B cell (primary cell): ENCODE results near the gene BCDIN3D.
"Not testable (repeated sequence)": the region's sequence is repeated elsewhere in the genome, so short reads cannot be mapped to it uniquely, and the experiment has no call there.

Source experiments
- CTCF ChIP-seq: fragments of 200-600 bp; IDR thresholded peaks from one replicate; pipeline ENCODE4 v1.8.0; 2022; ENCODE audit warnings: antibody characterized with exemption, mild to moderate bottlenecking
- EZH2 ChIP-seq: IDR thresholded peaks from 2 replicates; pipeline ENCODE4 v1.6.1; 2012; ENCODE audit warnings: borderline replicate concordance, low read depth, mild to moderate bottlenecking, moderate library complexity, low read length; ENCODE audit not compliant: insufficient read depth, poor library complexity, severe bottlenecking

GRCh38 chr12:49871811-49872251 lies 28.9 kb upstream of the BCDIN3D start:
- TF ChIP-seq CTCF, EZH2: not testable (repeated sequence)
